ENCODE results near the gene TNK1. TPM values are rescaled to one million over a fixed set of nuclear protein-coding genes. Genes with fewer than 3 reads are reported as not detected.

Gene TNK1
- total and polyA plus RNA-seq, 2 donors (not counting 3 experiments of a cell fraction or from before 2014, with no cell fraction given) = 0.22 to 0.58 TPM

DNA sequence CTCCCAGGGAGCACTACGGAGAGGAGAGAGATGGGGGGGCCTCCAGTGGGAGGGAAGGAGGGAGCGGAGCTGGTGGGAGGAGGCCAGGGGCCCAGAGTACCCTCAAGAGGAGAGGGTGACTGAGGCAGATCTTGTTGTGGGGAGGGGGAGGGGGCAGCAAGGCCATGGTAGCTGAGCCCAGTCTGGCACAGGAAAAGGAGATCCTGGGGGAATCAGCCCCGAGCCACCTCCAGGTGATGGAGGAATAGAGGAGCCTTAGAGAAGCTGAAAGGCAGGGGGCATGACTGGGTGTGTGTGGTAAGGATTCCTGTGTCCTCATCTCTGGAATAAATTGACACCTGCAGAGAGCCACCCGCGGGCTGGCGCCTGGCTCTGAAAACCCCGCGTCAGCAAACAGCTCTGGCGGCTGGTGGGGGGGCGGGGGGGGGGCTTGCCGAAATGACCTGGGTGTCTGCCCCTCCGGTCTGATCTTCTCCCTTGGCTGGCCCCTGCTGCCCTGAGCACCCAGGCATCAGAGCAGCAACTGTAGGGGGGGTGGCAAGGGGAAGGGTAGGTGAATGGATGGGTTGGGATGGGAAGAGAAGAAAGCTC, 25.4 kb downstream of the TNK1 start:
- no TSS peak for BruUV-seq (replicated peaks)
- peaks cover 4% of the 10 kb centered on the region for H3K79me2 ChIP-seq (ENCODE audit: control insufficient read depth, insufficient read depth, low read length)
- TF ChIP-seq MYC (IDR thresholded peaks at IDR 0.05; ENCODE audit: low read depth, low read length) (no peak), POLR2AphosphoS5 (IDR thresholded peaks at IDR 0.05; ENCODE audit: insufficient read depth, low read depth, low read length) (no peak), GATA2 (IDR thresholded peaks at IDR 0.05; ENCODE audit: insufficient read depth, insufficient read length, low read depth, low read length) (no peak), FOS (IDR thresholded peaks at IDR 0.05; ENCODE audit: borderline replicate concordance, insufficient read depth, low read length) (no peak), POLR2A (IDR thresholded peaks at IDR 0.05; ENCODE audit: low read depth, low read length) (no peak), JUN (IDR thresholded peaks at IDR 0.05; ENCODE audit: borderline replicate concordance, insufficient read depth, insufficient read length, low read depth) (no peak), EZH2 (IDR thresholded peaks at IDR 0.05; ENCODE audit: borderline replicate concordance, low read depth, low read length, severe bottlenecking) (no peak)
- TF ChIP-seq, protein P1, sequence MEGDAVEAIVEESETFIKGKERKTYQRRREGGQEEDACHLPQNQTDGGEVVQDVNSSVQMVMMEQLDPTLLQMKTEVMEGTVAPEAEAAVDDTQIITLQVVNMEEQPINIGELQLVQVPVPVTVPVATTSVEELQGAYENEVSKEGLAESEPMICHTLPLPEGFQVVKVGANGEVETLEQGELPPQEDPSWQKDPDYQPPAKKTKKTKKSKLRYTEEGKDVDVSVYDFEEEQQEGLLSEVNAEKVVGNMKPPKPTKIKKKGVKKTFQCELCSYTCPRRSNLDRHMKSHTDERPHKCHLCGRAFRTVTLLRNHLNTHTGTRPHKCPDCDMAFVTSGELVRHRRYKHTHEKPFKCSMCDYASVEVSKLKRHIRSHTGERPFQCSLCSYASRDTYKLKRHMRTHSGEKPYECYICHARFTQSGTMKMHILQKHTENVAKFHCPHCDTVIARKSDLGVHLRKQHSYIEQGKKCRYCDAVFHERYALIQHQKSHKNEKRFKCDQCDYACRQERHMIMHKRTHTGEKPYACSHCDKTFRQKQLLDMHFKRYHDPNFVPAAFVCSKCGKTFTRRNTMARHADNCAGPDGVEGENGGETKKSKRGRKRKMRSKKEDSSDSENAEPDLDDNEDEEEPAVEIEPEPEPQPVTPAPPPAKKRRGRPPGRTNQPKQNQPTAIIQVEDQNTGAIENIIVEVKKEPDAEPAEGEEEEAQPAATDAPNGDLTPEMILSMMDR (IDR thresholded peaks at IDR 0.05; ENCODE audit: extremely low read depth in 1 of 2, insufficient read depth in 1 of 2, low read depth in 1 of 2, low read length in 2 of 2) = no peak
- TF ChIP-seq, protein P2, sequence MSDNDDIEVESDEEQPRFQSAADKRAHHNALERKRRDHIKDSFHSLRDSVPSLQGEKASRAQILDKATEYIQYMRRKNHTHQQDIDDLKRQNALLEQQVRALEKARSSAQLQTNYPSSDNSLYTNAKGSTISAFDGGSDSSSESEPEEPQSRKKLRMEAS (IDR thresholded peaks at IDR 0.05; ENCODE audit: insufficient read depth, insufficient read length) = no peak
- H3K36me3 ChIP-seq (ENCODE audit: control insufficient read depth in 2 of 2, extremely low read depth in 1 of 2, insufficient read depth in 2 of 2, low read length in 2 of 2) = peaks cover 0 to 15% of the 10 kb centered on the region in 2 experiments
- DNase-seq (ENCODE audit: low read depth, low spot score) = no peak
- CTCF ChIA-PET = interaction anchor here (1.0 to 1.2 kb wide), 3 partner anchors 12 to 155 kb away, joined by 3 read pairs; partner anchors contain the start of genes PLSCR3 and SENP3
- no peak overlapping the region for H3K27ac ChIP-seq (ENCODE audit: insufficient read depth, low read depth, low read length)
- intact Hi-C loops (cut with micrococcal nuclease) = no loop called here
- no peak overlapping the region for H3K4me2 ChIP-seq (ENCODE audit: insufficient read depth, low read length)
- H3K9me1 ChIP-seq (replicated peaks; ENCODE audit: control insufficient read depth, extremely low read depth, insufficient read depth, low read length) = no peaks in the 10 kb centered on the region
- POLR2A ChIA-PET = no interaction called here
- no peak overlapping the region for H2AFZ ChIP-seq (ENCODE audit: low read depth, low read length)
- H3K27me3 ChIP-seq (ENCODE audit: control insufficient read depth in 2 of 2, insufficient read depth in 2 of 2, low read length in 2 of 2) = no peaks in the 10 kb centered on the region
- dilution Hi-C loops (cut with MboI; ENCODE audit: extremely low pct_ligation_motif_present, low sequenced_read_pairs) = no loop called here
- no peak overlapping the region for H3K4me3 ChIP-seq (replicated peaks in 1 of 3; ENCODE audit: insufficient read depth in 1 of 3, low read depth in 1 of 3, low read length in 3 of 3)
- H3K9ac ChIP-seq (replicated peaks; ENCODE audit: extremely low read depth, insufficient read depth, low read length) = no peak overlapping the region
- FAIRE-seq = no peak
- H3K9me3 ChIP-seq (replicated peaks; ENCODE audit: control insufficient read depth, insufficient read depth, low read length) = no peaks in the 10 kb centered on the region
- H4K20me1 ChIP-seq (replicated peaks; ENCODE audit: control insufficient read depth, extremely low read depth, insufficient read depth, low read length) = no peaks in the 10 kb centered on the region
- peaks cover 12% of the 10 kb centered on the region for H3K4me1 ChIP-seq (ENCODE audit: control insufficient read depth, extremely low read depth, insufficient read depth, low read length)
